Progenitor cell of endocrine pancreas (in vitro differentiated cells): ENCODE measurements around the gene KCNK5. TPM values are rescaled to one million over a fixed set of nuclear protein-coding genes. Genes with fewer than 3 reads are reported as not detected.

Experiments
- DNase-seq: peaks from one replicate; pipeline ENCODE4 v3.0.0; 2021; ENCODE audit warnings: low spot score; ENCODE audit not compliant: unreplicated experiment
- H3K27ac Mint-ChIP-seq: 2 replicates; pipeline ENCODE4 v1.8.0; 2021; ENCODE audit warnings: mild to moderate bottlenecking, moderate library complexity, mixed read lengths
- H3K27me3 Mint-ChIP-seq: 2 replicates; pipeline ENCODE4 v1.8.0; 2021; ENCODE audit warnings: mixed read lengths
- H3K36me3 Mint-ChIP-seq: 2 replicates; pipeline ENCODE4 v1.8.0; 2022; ENCODE audit warnings: mixed read lengths; ENCODE audit not compliant: insufficient read depth
- H3K4me1 Mint-ChIP-seq: 2 replicates; pipeline ENCODE4 v1.8.0; 2021; ENCODE audit warnings: low read depth, mixed read lengths
- H3K4me3 Mint-ChIP-seq: 2 replicates; pipeline ENCODE4 v1.8.0; 2021; ENCODE audit warnings: low read depth, mild to moderate bottlenecking, moderate library complexity, mixed read lengths
- H3K9me3 Mint-ChIP-seq: 2 replicates; pipeline ENCODE4 v1.8.0; 2021; ENCODE audit warnings: low read depth, mixed read lengths
- total RNA-seq: library from RNA; stranded (reverse); gene quantifications from 2 replicates; pipeline ENCODE4 v1.2.1, GENCODE V29; 2021
- TF ChIP-seq, protein P1 (sequence below): fragments of 200-600 bp; sonication (generic); IDR thresholded peaks from one replicate; pipeline ENCODE4 v1.5.0; 2021; ENCODE audit warnings: antibody characterized with exemption, mild to moderate bottlenecking; ENCODE audit not compliant: unreplicated experiment

Gene KCNK5
- total RNA-seq, 1 donor from 2014 or later = 2.0 TPM

- no peak for DNase-seq
- Mint-ChIP-seq H3K27me3 (peaks cover 4% of the 10 kb centered on the region), H3K4me1 (peaks cover 59% of the 10 kb centered on the region), H3K9me3 (no peaks in the 10 kb centered on the region), H3K27ac (no peak overlapping the region), H3K4me3 (no peak overlapping the region), H3K36me3 (no peaks in the 10 kb centered on the region)
- TF ChIP-seq, protein P1, sequence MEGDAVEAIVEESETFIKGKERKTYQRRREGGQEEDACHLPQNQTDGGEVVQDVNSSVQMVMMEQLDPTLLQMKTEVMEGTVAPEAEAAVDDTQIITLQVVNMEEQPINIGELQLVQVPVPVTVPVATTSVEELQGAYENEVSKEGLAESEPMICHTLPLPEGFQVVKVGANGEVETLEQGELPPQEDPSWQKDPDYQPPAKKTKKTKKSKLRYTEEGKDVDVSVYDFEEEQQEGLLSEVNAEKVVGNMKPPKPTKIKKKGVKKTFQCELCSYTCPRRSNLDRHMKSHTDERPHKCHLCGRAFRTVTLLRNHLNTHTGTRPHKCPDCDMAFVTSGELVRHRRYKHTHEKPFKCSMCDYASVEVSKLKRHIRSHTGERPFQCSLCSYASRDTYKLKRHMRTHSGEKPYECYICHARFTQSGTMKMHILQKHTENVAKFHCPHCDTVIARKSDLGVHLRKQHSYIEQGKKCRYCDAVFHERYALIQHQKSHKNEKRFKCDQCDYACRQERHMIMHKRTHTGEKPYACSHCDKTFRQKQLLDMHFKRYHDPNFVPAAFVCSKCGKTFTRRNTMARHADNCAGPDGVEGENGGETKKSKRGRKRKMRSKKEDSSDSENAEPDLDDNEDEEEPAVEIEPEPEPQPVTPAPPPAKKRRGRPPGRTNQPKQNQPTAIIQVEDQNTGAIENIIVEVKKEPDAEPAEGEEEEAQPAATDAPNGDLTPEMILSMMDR = no peak
Measured at GRCh38 chr6:39210450-39210849, 18.8 kb downstream of the KCNK5 start.

GRCh38 chr6:39209911-39210310 is 19.4 kb downstream of the KCNK5 start:
- Mint-ChIP-seq H3K9me3 (no peaks in the 10 kb centered on the region), H3K36me3 (no peaks in the 10 kb centered on the region), H3K27me3 (peaks cover 4% of the 10 kb centered on the region), H3K27ac (no peak overlapping the region), H3K4me3 (no peak overlapping the region), H3K4me1 (peaks cover 54% of the 10 kb centered on the region)
- DNase-seq = no peak
- TF ChIP-seq, protein P1 = no peak

DNA sequence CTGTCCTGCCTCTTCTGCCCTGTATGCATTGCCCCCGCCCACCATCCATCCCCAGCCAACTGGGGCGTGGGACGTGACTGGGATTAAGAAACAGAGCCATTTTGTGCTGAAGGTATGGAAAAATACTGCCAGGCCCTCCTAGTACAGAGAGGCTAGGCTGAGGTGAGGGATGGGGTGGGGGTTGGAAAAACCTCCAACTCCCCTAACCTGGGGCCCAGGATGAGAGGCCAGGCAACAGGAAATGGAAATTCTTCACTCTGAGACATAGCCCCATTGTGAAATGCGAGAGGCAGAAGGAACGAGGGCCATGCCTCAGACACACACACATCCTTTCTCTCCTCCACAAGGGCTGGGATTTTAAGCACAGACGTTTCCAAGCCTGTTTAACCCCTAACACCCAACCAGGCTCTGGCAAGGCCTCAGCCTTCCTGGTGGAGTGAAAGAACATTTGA is 19.9 kb downstream of the KCNK5 start:
- Mint-ChIP-seq H3K36me3 (no peaks in the 10 kb centered on the region), H3K27me3 (peaks cover 4% of the 10 kb centered on the region), H3K9me3 (no peaks in the 10 kb centered on the region), H3K27ac (no peak overlapping the region), H3K4me1 (peaks cover 54% of the 10 kb centered on the region), H3K4me3 (no peak overlapping the region)
- no peak for DNase-seq
- TF ChIP-seq, protein P1 = no peak

DNA sequence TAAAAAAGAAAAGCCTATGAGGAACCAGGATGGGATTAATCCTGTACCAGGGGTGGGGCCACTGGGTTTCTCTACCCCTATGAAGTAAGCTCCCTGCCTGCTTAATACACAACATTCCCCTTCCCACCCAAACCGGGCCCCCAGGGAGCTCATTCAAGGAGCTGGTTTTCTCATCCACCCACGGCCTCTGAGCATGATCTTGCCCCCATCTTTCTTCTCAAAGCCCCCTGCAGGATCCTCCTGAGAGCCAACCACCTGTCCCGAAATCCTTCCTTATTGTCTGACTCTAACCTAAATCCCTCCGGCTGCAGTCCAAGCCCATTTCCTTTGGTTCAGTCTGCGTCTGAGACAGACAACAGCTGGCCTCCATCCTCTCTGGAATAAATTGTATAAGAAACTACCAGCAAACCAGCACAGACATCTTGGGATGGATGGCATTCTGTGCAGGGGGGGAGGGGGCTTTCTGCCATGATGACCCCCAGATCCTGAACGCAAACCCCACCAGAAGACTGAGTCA is 21.0 kb downstream of the KCNK5 start:
- H3K9me3 Mint-ChIP-seq = no peaks in the 10 kb centered on the region
- H3K36me3 Mint-ChIP-seq = no peaks in the 10 kb centered on the region
- DNase-seq = no peak
- peak overlapping the region; percentile 57 for H3K27ac Mint-ChIP-seq
- TF ChIP-seq, protein P1 = no peak
- H3K4me1 Mint-ChIP-seq = peaks cover 57% of the 10 kb centered on the region
- peaks cover 4% of the 10 kb centered on the region for H3K27me3 Mint-ChIP-seq
- H3K4me3 Mint-ChIP-seq = no peak overlapping the region

DNA sequence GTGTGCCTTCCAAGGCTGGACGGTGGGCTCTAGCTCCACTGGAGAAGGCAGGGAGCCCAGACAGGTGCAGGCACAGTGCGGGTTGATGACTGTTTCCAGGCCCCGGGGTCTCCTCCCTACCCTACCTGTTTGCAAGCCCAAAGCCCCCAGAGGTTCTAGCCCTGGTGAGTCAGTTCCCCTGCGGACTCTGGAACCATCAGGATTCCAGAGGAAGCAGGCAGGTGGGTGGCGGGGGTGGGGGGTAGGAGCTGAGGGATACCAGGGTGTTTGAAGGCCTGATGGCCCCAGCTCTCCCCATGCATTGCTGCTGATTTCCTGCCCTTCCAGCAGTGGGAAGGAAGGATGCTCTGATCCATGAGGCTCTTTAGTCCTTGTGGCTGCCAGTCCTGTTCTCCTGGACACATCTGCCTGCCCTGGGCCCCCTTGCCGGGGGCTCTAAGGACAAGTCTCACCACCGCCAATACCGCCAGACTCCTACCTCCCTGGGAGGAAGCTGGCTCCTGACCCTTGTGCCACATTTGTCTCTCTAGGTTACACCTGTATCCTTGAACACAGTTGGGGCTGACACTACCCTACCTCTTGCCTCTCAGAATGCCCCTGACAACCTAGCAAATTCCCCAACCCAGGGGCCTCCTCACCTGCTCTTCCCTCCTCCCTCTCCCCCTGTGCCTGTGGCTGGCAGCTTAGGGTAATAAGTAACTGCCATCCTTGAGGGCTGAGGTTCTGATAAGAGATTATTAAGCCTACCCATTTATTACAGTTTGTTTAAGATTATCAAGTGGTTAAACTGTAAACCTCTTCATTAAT is 21.7 kb downstream of the KCNK5 start:
- H3K4me3 Mint-ChIP-seq = no peak overlapping the region
- H3K9me3 Mint-ChIP-seq = no peaks in the 10 kb centered on the region
- peak overlapping the region; percentile 57 for H3K27ac Mint-ChIP-seq
- no peaks in the 10 kb centered on the region for H3K36me3 Mint-ChIP-seq
- peaks cover 4% of the 10 kb centered on the region for H3K27me3 Mint-ChIP-seq
- TF ChIP-seq, protein P1 = no peak
- no peak for DNase-seq
- peaks cover 61% of the 10 kb centered on the region for H3K4me1 Mint-ChIP-seq
